H1 (cell line): Measurements from ENCODE around the gene TXLNA. TPM values are rescaled to one million over a fixed set of nuclear protein-coding genes. Genes with fewer than 3 reads are reported as not detected.

Experiments used
- CEBPB ChIP-seq: IDR thresholded peaks from 2 replicates; pipeline ENCODE4 v1.6.1; 2012; ENCODE audit warnings: low read depth, low read length
- CHD1 ChIP-seq: IDR thresholded peaks from 2 replicates; pipeline ENCODE4 v1.6.1; 2012; ENCODE audit warnings: low read depth, low read length, improper control_type of control experiment
- CHD7 ChIP-seq: fragments of 300-600 bp; sonication (generic); IDR thresholded peaks from 2 replicates; pipeline ENCODE4 v1.7.1; 2012; ENCODE audit warnings: low read length, moderate library complexity, mild to moderate bottlenecking, inconsistent platforms; ENCODE audit not compliant: insufficient replicate concordance
- EP300 ChIP-seq, 2 experiments: IDR thresholded peaks; 1 replicate in 1 of 2; 2 replicates in 1 of 2; pipeline ENCODE4 v1.6.1; 2011 to 2012; ENCODE audit warnings: low read depth in 2 of 2, low read length in 2 of 2, mild to moderate bottlenecking in 2 of 2, borderline replicate concordance in 1 of 2, inconsistent platforms in 1 of 2, moderate library complexity in 1 of 2
- POLR2AphosphoS5 ChIP-seq: IDR thresholded peaks from 2 replicates; pipeline ENCODE4 v1.6.1; 2011; ENCODE audit warnings: low read depth, low read length
- RAD21 ChIP-seq, 2 experiments: IDR thresholded peaks in 1 of 2; conservative IDR thresholded peaks in 1 of 2; 2 replicates each; pipeline ENCODE4 v1.6.1; 2011; ENCODE audit warnings: low read depth in 2 of 2, low read length in 2 of 2, improper control_type of control experiment in 1 of 2, inconsistent platforms in 1 of 2, mild to moderate bottlenecking in 1 of 2, moderate library complexity in 1 of 2
- YY1 ChIP-seq: IDR thresholded peaks from 2 replicates; pipeline ENCODE4 v1.6.1; 2011; ENCODE audit warnings: low read depth, mild to moderate bottlenecking, low read length
- polyA plus RNA-seq, 7 experiments: library from polyadenylated mRNA; depleted of rRNA in 3 of 7; stranded (reverse) in 5 of 7; unstranded in 2 of 7; fragments of >200 nt in 5 of 7; fragments of 200-250 nt in 2 of 7; gene quantifications; 1 replicate in 5 of 7; 2 replicates in 1 of 7; 4 replicates in 1 of 7; pipeline versions ENCODE4 v1.2.1 to v1.2.3, GENCODE V29; 2011 to 2013; ENCODE audit warnings: missing spikeins in 2 of 7, mixed read lengths in 2 of 7
- total RNA-seq: library from RNA; stranded (reverse); fragmentation: NEBNext Ultra II Directional; extraction: Animal tissue kit (Norgen Biotek cat#: 25700); gene quantifications from 2 replicates; pipeline ENCODE4 v1.2.1, GENCODE V29; 2021
- TF ChIP-seq, protein P1 (sequence below): IDR thresholded peaks from 2 replicates; pipeline ENCODE4 v1.6.1; 2011; ENCODE audit warnings: low read depth, mild to moderate bottlenecking, low read length; ENCODE audit not compliant: insufficient read depth

TXLNA gene
- total and polyA plus RNA-seq, 2 of the 8 experiments (the other 6 are each of a cell fraction or from before 2014, with no cell fraction given), result 31.3 to 46.9 TPM

DNA sequence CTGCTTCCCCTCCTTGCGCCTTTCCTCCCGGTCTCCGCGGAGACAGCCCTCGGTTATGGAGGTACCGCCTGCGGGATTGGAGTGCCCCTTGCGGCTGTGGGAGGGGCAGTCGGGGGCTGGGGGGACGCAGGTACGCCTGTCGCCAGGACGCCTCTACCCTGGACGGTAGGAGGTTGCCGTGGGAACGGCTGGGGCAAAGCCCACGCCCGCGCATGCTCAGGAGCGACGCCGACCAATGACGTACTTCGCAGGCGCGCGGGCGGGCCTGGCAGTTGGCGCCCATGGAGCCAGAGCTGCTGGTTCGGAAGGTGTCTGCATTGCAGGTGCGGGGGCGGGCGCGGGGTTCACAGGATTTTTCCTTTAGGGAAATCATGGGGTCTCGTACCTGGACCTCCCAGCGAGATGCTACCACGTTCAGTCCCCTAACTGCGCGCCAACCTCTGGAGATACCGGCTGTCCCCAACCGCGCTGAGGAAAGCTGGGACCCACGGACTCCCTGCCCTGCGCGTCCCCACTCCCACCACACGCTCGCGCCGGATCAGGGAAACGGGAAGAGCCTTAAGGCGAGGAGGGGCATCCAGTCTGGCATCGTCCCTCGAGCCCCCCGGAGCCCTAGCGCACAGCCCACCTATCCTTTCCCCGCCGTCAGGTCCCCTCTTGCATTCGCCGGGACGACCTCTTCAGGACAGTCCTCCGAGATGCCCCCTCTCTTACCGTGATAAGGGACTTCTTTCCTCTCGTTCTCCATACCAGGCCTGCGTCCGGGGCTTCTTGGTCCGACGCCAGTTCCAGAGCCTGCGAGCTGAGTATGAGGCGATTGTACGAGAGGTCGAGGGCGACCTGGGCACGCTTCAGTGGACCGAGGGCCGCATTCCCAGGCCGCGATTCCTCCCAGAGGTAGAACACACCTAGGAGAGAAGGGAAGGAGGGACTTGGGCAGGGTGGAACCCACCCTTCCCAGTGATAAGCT is 26.2 kb downstream of the TXLNA start, which contains the start of gene IQCC (continued):
- TF ChIP-seq CHD7, result no peak
- no peak for TF ChIP-seq CHD1
- TF ChIP-seq YY1, result peak; percentile 62; the same call in 1 of the 2 replicates
- TF ChIP-seq RAD21 (IDR thresholded peaks at IDR 0.05 in 1 of 2, conservative IDR thresholded peaks at IDR 0.05 in 1 of 2; ENCODE audit: low read depth in 2 of 2, low read length in 2 of 2), result peak; percentile 46 to 49
- TF ChIP-seq CEBPB, result no peak
- TF ChIP-seq POLR2AphosphoS5, result peak; percentile 63; the same call in 1 of the 2 replicates
- 0 out of 3 replicates have a peak, but pooled peaks of 1 of the 2 experiments have one; percentile 25 for TF ChIP-seq EP300 (IDR thresholded peaks at IDR 0.05; ENCODE audit: borderline replicate concordance in 1 of 2, low read depth in 2 of 2, low read length in 2 of 2)
- TF ChIP-seq, protein P1, sequence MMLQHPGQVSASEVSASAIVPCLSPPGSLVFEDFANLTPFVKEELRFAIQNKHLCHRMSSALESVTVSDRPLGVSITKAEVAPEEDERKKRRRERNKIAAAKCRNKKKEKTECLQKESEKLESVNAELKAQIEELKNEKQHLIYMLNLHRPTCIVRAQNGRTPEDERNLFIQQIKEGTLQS, result peak; percentile 89
